Measurements from ENCODE around the gene TWIST1.

TWIST1 gene

GRCh38 chr7:19113855-19114550, 3.4 kb downstream of the TWIST1 start:
- DNase-seq (ENCODE audit: low spot score) = no peak
- in situ Hi-C loops (cut with MboI; ENCODE audit: low sequenced_read_pairs, unreplicated experiment) = loop anchor here (25.0 kb wide), 2 partner anchors 548 to 1673 kb away; partner anchors contain the start of gene SP8
- TF ChIP-seq CTCF (IDR thresholded peaks at IDR 0.05; ENCODE audit: borderline replicate concordance, control extremely low read depth, extremely low read depth, insufficient read depth, missing control alignments) = no peak

GRCh38 chr7:19113002-19113350, 4.5 kb downstream of the TWIST1 start:
- in situ Hi-C loops (cut with MboI; ENCODE audit: low sequenced_read_pairs, unreplicated experiment) = loop anchor here (25.0 kb wide), 2 partner anchors 549 to 1674 kb away; partner anchors contain the start of gene SP8
- DNase-seq (ENCODE audit: low spot score) = no peak
- no peak for TF ChIP-seq CTCF (IDR thresholded peaks at IDR 0.05; ENCODE audit: borderline replicate concordance, control extremely low read depth, extremely low read depth, insufficient read depth, missing control alignments)

GRCh38 chr7:19112274-19113001, 5.0 kb downstream of the TWIST1 start:
- no peak for DNase-seq (ENCODE audit: low spot score)
- no peak for TF ChIP-seq CTCF (IDR thresholded peaks at IDR 0.05; ENCODE audit: borderline replicate concordance, control extremely low read depth, extremely low read depth, insufficient read depth, missing control alignments)
- in situ Hi-C loops (cut with MboI; ENCODE audit: low sequenced_read_pairs, unreplicated experiment) = loop anchor here (25.0 kb wide), 2 partner anchors 550 to 1675 kb away; partner anchors contain the start of gene SP8

- no peak for DNase-seq (ENCODE audit: low spot score)
- TF ChIP-seq CTCF (IDR thresholded peaks at IDR 0.05; ENCODE audit: borderline replicate concordance, control extremely low read depth, extremely low read depth, insufficient read depth, missing control alignments) = no peak
- in situ Hi-C loops (cut with MboI; ENCODE audit: low sequenced_read_pairs, unreplicated experiment) = loop anchor here (25.0 kb wide), 2 partner anchors 551 to 1676 kb away; partner anchors contain the start of gene SP8
These were observed 5.8 kb downstream of the TWIST1 start for GRCh38 chr7:19111474-19112273.

GRCh38 chr7:19110776-19111175, 6.7 kb downstream of the TWIST1 start:
- no peak for DNase-seq (ENCODE audit: low spot score)
- in situ Hi-C loops (cut with MboI; ENCODE audit: low sequenced_read_pairs, unreplicated experiment) = loop anchor here (25.0 kb wide), 2 partner anchors 552 to 1677 kb away; partner anchors contain the start of gene SP8
- TF ChIP-seq CTCF (IDR thresholded peaks at IDR 0.05; ENCODE audit: borderline replicate concordance, control extremely low read depth, extremely low read depth, insufficient read depth, missing control alignments) = no peak

Data from GM13976 (cell line).